Activated CD4-positive, alpha-beta memory T cell treated with anti-CD3 and anti-CD28 coated beads for 36 hours (primary cell): Measurements from ENCODE around the gene IGFBP4. TPM values are rescaled to one million over a fixed set of nuclear protein-coding genes. Genes with fewer than 3 reads are reported as not detected.

Experiments
- CTCF ChIA-PET: fragments of 350-600 bp; sonication (Branson Sonifier 250); formaldehyde crosslinking; loops from one replicate; lab custom pipeline; 2021; ENCODE audit warnings: antibody characterized with exemption, inconsistent platforms; lab: Charles Lee
- POLR2A ChIA-PET: fragments of 350-600 bp; sonication (Branson Sonifier 250); formaldehyde crosslinking; loops from one replicate; lab custom pipeline; 2021; ENCODE audit warnings: antibody characterized with exemption; lab: Charles Lee
- DNase-seq: peaks from one replicate; pipeline ENCODE4 v3.0.0-alpha.2; 2020
- H3K27ac Mint-ChIP-seq: one replicate; pipeline ENCODE4 v1.8.0; 2021; ENCODE audit warnings: mixed read lengths
- H3K27me3 Mint-ChIP-seq: one replicate; pipeline ENCODE4 v1.8.0; 2021; ENCODE audit warnings: mixed read lengths
- H3K36me3 Mint-ChIP-seq: one replicate; pipeline ENCODE4 v1.8.0; 2021; ENCODE audit warnings: mixed read lengths
- H3K4me1 Mint-ChIP-seq: one replicate; pipeline ENCODE4 v1.8.0; 2021; ENCODE audit warnings: low read depth, mixed read lengths
- H3K4me3 Mint-ChIP-seq: one replicate; pipeline ENCODE4 v1.8.0; 2021; ENCODE audit warnings: mild to moderate bottlenecking, mixed read lengths
- H3K9me3 Mint-ChIP-seq: one replicate; pipeline ENCODE4 v1.8.0; 2021; ENCODE audit warnings: mixed read lengths
- intact Hi-C: fragments of 100-400 bp; cut with micrococcal nuclease; formaldehyde crosslinking; loops from one replicate; pipeline ENCODE4 v1.15.1; 2023
- total RNA-seq, 2 experiments: library from RNA; stranded (reverse); gene quantifications; one replicate each; pipeline ENCODE4 v1.2.3, GENCODE V29; 2021

Gene IGFBP4
- total RNA-seq, 2 experiments from 2014 or later = 14.6 to 15.5 TPM

DNA sequence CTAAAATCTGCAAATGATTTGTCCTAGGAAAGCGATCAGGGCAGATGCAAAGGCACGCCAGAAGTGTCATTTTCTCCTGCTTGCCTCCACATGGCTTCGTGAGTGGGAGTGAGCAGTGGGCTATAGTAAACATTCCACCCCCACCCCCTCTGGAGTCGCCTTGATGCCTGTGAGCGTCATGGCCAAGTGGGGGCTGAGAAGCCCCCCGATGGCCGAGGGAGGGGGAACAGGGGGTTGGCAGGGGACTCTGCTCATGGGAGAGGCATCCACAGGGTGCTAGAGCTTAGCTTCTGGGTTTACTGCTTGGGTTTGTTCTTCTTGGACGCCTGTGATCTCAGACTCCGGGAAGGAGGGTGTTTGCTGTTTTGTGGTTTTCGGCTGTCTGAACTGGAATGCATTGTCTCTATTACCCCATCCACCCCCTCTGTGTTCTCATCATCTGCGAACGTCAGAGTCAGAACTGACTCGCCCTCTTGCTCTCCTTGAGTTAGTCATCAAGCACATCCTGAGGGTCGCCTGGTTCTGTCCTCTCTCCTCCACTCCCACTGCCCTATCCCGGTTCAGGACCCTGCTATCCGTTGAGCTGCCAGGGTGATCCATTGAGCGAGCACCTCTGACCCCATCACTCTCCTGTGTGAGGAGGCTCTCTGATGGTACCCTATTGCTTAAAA is 42.7 kb downstream of the IGFBP4 start:
- H3K36me3 Mint-ChIP-seq = no peaks in the 10 kb centered on the region
- DNase-seq = peak; percentile 76
- POLR2A ChIA-PET = interaction anchor here (1.4 kb wide), 2 partner anchors 10 to 31 kb away, joined by 4 to 5 read pairs; no protein-coding TSS in a partner anchor
- H3K27ac Mint-ChIP-seq = peak overlapping the region; percentile 74
- peaks cover 76% of the 10 kb centered on the region for H3K4me1 Mint-ChIP-seq
- no peak overlapping the region for H3K4me3 Mint-ChIP-seq
- intact Hi-C loops = no loop called here
- CTCF ChIA-PET = interaction anchor here (1.2 to 1.6 kb wide), 2 partner anchors 9 to 36 kb away, joined by 4 to 10 read pairs; no protein-coding TSS in a partner anchor
- no peaks in the 10 kb centered on the region for H3K9me3 Mint-ChIP-seq
- no peaks in the 10 kb centered on the region for H3K27me3 Mint-ChIP-seq

DNA sequence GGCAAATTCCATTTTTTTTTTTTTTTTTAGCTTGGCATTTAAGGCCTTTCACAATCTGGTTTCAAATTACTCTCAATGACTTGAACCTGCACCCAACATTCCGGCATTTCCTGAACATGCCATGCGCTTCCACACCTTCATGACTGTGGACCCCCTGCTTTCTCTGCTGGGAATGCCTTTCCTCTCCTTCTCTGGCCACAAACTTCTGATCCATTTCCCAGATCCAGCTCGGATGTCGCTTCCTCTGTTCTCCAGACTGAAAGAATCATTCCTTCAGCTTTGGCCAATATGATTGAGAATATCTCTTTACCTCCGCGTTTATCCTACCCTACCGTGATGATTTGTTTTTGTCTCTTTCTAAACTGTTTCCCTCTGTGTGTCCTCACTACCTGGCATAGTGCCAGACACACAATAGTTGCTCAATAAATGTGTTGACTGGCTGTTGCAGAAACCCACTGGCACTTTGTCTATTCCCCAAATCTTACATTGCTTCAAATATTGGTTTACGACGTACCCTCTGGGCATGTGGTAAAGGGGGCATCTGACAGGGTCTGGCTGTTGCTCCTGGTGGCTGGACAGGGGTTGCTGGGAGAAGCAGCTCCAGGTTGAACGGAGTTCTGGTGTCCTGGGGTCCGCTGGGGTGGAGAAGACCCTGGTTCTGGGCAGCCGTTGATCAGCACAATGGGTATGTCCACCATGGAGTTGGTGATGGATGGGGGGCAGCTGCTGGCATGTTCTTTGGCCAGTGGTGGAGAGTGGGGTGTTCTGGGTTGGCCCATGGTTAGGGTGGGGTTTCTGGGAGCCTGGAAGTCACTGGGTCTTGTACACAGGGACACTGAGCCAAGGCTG is 43.5 kb downstream of the IGFBP4 start:
- no peak for DNase-seq
- no peaks in the 10 kb centered on the region for H3K27me3 Mint-ChIP-seq
- H3K4me1 Mint-ChIP-seq = peaks cover 73% of the 10 kb centered on the region
- H3K4me3 Mint-ChIP-seq = no peak overlapping the region
- peak overlapping the region; percentile 74 for H3K27ac Mint-ChIP-seq
- no peaks in the 10 kb centered on the region for H3K36me3 Mint-ChIP-seq
- ChIA-PET POLR2A (interaction anchor here (1.4 kb wide), 2 partner anchors 11 to 31 kb away, joined by 4 to 5 read pairs; no protein-coding TSS in a partner anchor), CTCF (interaction anchor here (1.2 to 1.6 kb wide), 2 partner anchors 10 to 36 kb away, joined by 4 to 10 read pairs; no protein-coding TSS in a partner anchor)
- H3K9me3 Mint-ChIP-seq = no peaks in the 10 kb centered on the region
- intact Hi-C loops = no loop called here

DNA sequence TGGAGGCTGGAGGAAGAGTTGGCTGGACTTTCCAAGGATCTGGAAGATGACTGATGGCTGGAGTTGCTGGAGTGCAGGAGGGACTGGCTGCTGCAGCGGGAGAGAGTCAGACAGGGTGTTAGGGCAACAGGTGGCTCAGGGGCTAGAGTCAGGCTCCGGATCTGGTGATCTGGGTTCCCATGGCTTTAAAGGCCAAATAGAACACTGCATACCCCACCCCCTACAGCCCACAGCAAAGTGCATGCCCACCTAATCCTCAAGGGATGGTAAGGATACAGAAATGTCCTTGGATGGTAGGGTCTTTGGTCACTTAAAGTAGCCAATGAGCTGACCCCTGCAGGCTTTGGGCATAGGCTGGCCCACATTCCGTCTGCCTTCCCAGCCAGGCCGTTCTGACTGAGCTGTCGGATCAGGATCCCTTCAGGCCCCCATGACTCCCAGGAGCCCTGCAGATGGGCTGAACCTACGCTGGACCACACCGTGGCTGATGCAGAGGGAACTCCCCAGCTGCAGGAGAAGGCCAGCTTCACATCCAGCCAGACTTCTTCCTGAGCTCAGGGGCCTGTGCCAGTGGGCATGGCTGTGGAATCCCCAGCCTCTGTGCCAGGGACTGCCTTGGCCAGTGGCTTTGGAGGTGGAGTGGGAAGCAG is 44.2 kb downstream of the IGFBP4 start:
- POLR2A ChIA-PET = interaction anchor here (1.4 kb wide), 1 partner anchor 30 kb away, joined by 5 read pairs; no protein-coding TSS in a partner anchor
- no peaks in the 10 kb centered on the region for H3K27me3 Mint-ChIP-seq
- no peaks in the 10 kb centered on the region for H3K9me3 Mint-ChIP-seq
- no peak for DNase-seq
- CTCF ChIA-PET = interaction anchor here (1.0 to 1.2 kb wide), 2 partner anchors 11 to 73 kb away, joined by 3 to 6 read pairs; no protein-coding TSS in a partner anchor
- H3K4me1 Mint-ChIP-seq = peaks cover 66% of the 10 kb centered on the region
- no peak overlapping the region for H3K4me3 Mint-ChIP-seq
- intact Hi-C loops = no loop called here
- peak overlapping the region; percentile 47 for H3K27ac Mint-ChIP-seq
- H3K36me3 Mint-ChIP-seq = no peaks in the 10 kb centered on the region

DNA sequence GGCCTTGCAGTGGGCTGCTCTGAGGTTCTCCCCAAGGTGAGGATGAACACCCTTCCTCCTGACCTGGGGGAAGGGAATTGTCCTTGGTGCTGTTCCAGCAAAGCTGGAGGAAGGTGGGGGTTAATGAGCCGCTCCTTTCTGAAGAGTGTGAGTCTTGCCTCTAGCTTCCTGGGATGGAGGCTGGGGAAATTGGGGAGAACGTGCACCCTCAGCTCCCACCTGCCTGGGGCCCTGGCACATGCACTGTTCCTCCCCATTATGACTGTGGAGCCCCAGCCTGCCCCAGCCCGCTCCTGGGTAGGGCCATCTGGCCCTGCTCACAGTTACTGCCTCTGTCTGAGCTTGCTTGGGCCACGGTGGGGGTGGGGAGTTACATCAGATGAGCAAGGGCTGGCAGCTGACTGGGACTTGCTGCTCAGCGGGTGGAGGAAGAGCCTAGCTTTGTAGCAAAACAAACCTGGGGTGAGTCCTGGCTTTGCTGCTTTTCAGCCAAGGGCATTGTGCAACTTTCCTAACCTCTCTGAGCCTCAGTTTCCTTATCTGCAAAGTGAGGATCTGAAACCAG is 47.1 kb downstream of the IGFBP4 start:
- H3K4me3 Mint-ChIP-seq = peak overlapping the region; percentile 16
- DNase-seq = peak; percentile 59
- ChIA-PET POLR2A (interaction anchor here (0.9 to 1.3 kb wide), 3 partner anchors 10 to 45 kb away, joined by 3 to 5 read pairs (median 4); no protein-coding TSS in a partner anchor), CTCF (interaction anchor here (1.1 to 2.2 kb wide), 5 partner anchors 11 to 70 kb away, joined by 3 to 9 read pairs (median 6); no protein-coding TSS in a partner anchor)
- intact Hi-C loops = no loop called here
- H3K36me3 Mint-ChIP-seq = no peaks in the 10 kb centered on the region
- no peaks in the 10 kb centered on the region for H3K27me3 Mint-ChIP-seq
- peaks cover 50% of the 10 kb centered on the region for H3K4me1 Mint-ChIP-seq
- H3K27ac Mint-ChIP-seq = peak overlapping the region; percentile 19
- no peaks in the 10 kb centered on the region for H3K9me3 Mint-ChIP-seq

- no peak overlapping the region for H3K4me3 Mint-ChIP-seq
- H3K27ac Mint-ChIP-seq = no peak overlapping the region
- H3K9me3 Mint-ChIP-seq = no peaks in the 10 kb centered on the region
- peaks cover 44% of the 10 kb centered on the region for H3K4me1 Mint-ChIP-seq
- intact Hi-C loops = no loop called here
- H3K36me3 Mint-ChIP-seq = no peaks in the 10 kb centered on the region
- ChIA-PET CTCF (interaction anchor here (0.6 to 2.2 kb wide), 5 partner anchors 15 to 69 kb away, joined by 3 to 9 read pairs (median 6); no protein-coding TSS in a partner anchor), POLR2A (interaction anchor here (0.9 kb wide), 1 partner anchor 10 kb away, joined by 5 read pairs; no protein-coding TSS in a partner anchor)
- no peak for DNase-seq
- H3K27me3 Mint-ChIP-seq = no peaks in the 10 kb centered on the region
These were observed 47.7 kb downstream of the IGFBP4 start for GRCh38 chr17:40490982-40491381.

GRCh38 chr17:40491486-40491885 is 48.2 kb downstream of the IGFBP4 start:
- H3K27me3 Mint-ChIP-seq = no peaks in the 10 kb centered on the region
- no peak for DNase-seq
- peaks cover 39% of the 10 kb centered on the region for H3K4me1 Mint-ChIP-seq
- H3K27ac Mint-ChIP-seq = no peak overlapping the region
- no peaks in the 10 kb centered on the region for H3K9me3 Mint-ChIP-seq
- CTCF ChIA-PET = interaction anchor here (0.6 to 2.2 kb wide), 5 partner anchors 15 to 69 kb away, joined by 3 to 9 read pairs (median 6); no protein-coding TSS in a partner anchor
- intact Hi-C loops = no loop called here
- no peak overlapping the region for H3K4me3 Mint-ChIP-seq
- POLR2A ChIA-PET = interaction anchor here (0.9 kb wide), 1 partner anchor 11 kb away, joined by 5 read pairs; no protein-coding TSS in a partner anchor
- no peaks in the 10 kb centered on the region for H3K36me3 Mint-ChIP-seq

GRCh38 chr17:40493697-40494096 is 50.4 kb downstream of the IGFBP4 start:
- intact Hi-C loops = no loop called here
- CTCF ChIA-PET = interaction anchor here (0.7 to 1.2 kb wide), 3 partner anchors 12 to 67 kb away, joined by 3 to 4 read pairs (median 3); no protein-coding TSS in a partner anchor
- no peaks in the 10 kb centered on the region for H3K36me3 Mint-ChIP-seq
- H3K9me3 Mint-ChIP-seq = no peaks in the 10 kb centered on the region
- no peak for DNase-seq
- no peak overlapping the region for H3K27ac Mint-ChIP-seq
- H3K4me3 Mint-ChIP-seq = no peak overlapping the region
- POLR2A ChIA-PET = interaction anchor here (0.6 to 1.1 kb wide), 2 partner anchors 13 to 60 kb away, joined by 3 read pairs; no protein-coding TSS in a partner anchor
- peaks cover 34% of the 10 kb centered on the region for H3K4me1 Mint-ChIP-seq
- H3K27me3 Mint-ChIP-seq = no peaks in the 10 kb centered on the region

DNA sequence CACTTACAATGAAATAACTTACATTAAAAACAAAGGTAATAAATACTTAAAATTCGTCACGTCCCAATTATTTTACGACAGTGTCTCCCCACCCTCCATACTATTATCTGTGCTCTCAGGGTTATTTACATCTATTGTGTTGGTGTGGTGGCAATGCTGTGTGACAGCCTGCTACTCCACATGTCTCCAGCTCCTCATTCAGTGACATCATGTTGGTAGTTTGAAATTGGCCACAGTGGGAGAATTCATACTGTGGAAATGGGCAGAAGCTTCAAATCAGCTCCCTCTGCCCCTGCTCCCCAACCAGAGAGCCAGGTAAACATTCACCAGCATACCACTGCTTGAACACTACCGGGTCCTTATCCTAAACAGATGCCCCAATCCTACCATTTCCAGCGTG is 51.9 kb downstream of the IGFBP4 start:
- Mint-ChIP-seq H3K4me3 (no peak overlapping the region), H3K27me3 (peaks cover 1% of the 10 kb centered on the region), H3K4me1 (peaks cover 21% of the 10 kb centered on the region), H3K27ac (no peak overlapping the region), H3K36me3 (no peaks in the 10 kb centered on the region), H3K9me3 (no peaks in the 10 kb centered on the region)
- ChIA-PET POLR2A (interaction anchor here (0.8 kb wide), 1 partner anchor 19 kb away, joined by 3 read pairs; no protein-coding TSS in a partner anchor), CTCF (interaction anchor here (0.6 to 1.0 kb wide), 2 partner anchors 30 to 45 kb away, joined by 3 to 5 read pairs; no protein-coding TSS in a partner anchor)
- no peak for DNase-seq
- intact Hi-C loops = no loop called here

DNA sequence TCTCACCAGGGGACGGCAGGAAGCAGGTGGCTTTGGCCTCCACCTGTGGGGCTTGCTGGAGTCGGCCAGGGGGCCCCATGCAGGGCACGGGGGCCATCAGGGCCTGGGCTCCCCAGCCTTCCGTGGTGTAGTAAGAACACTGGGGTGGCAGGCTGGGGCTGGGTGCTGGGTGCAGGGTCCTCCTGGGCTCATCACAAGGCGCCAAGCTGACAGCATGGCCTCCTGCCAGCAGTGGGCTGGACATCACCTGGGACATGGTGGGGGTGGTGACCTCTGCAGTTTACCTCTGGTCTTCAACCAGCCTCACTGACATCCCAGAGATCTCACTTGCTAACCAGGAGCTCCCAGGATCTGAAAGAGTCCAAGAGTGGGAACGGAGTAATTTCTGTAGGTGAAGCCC is 52.9 kb downstream of the IGFBP4 start:
- intact Hi-C loops = no loop called here
- ChIA-PET CTCF (interaction anchor here (0.9 to 1.8 kb wide), 2 partner anchors 20 to 49 kb away, joined by 3 to 5 read pairs; no protein-coding TSS in a partner anchor), POLR2A (interaction anchor here (0.6 kb wide), 1 partner anchor 91 kb away, joined by 3 read pairs; no protein-coding TSS in a partner anchor)
- Mint-ChIP-seq H3K27ac (no peak overlapping the region), H3K4me3 (no peak overlapping the region), H3K9me3 (no peaks in the 10 kb centered on the region), H3K4me1 (peaks cover 11% of the 10 kb centered on the region), H3K27me3 (peaks cover 1% of the 10 kb centered on the region), H3K36me3 (no peaks in the 10 kb centered on the region)
- no peak for DNase-seq

DNA sequence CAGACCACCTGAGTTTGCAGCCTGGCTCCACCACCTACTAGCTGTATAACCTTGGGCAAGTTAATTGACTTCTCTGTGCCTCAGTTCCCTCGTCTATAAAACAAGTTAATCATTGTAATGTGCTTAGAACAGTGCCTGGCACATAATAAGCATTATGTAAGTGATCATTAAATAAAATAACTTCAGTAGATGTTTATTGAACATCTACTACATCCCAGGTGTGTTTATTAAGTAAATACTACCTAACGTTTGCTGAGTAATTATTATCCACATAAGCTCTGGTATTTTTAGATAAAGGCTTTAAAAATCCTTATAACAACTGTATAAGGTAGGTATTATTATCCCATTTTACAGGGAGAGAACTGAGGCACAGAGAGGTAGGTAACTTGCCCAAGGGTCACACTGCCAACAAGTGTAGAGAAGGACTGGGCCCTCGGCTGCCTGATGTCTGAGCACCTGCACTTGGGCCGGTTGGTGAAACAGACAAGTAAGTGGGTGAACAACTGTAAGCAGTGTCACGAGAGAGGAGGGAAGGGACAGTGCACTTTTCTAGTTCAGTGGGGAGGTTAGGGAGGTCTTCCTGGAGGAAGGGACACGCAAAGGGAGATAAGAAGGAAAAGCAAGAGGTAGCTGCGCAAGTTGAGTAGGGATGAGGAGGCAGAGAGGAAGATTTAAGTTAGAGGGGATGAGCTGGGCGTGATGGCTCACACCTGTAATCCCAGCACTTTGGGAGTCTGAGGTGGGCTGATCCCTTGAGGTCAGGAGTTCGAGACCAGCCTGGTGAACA is 53.6 kb downstream of the IGFBP4 start:
- intact Hi-C loops = no loop called here
- no peaks in the 10 kb centered on the region for H3K9me3 Mint-ChIP-seq
- no peak overlapping the region for H3K4me3 Mint-ChIP-seq
- H3K27ac Mint-ChIP-seq = no peak overlapping the region
- no peaks in the 10 kb centered on the region for H3K36me3 Mint-ChIP-seq
- H3K4me1 Mint-ChIP-seq = peaks cover 8% of the 10 kb centered on the region
- ChIA-PET POLR2A (no interaction called here), CTCF (interaction anchor here (0.6 to 1.8 kb wide), 6 partner anchors 9 to 134 kb away, joined by 3 to 5 read pairs (median 3); no protein-coding TSS in a partner anchor)
- H3K27me3 Mint-ChIP-seq = peaks cover 1% of the 10 kb centered on the region
- no peak for DNase-seq
